RKO (cell line): ENCODE measurements around the gene CMSS1.

Experiments
- DNase-seq: peaks from one replicate; pipeline ENCODE4 v3.0.0-alpha.2; 2016; ENCODE audit warnings: low spot score

Gene CMSS1

DNA sequence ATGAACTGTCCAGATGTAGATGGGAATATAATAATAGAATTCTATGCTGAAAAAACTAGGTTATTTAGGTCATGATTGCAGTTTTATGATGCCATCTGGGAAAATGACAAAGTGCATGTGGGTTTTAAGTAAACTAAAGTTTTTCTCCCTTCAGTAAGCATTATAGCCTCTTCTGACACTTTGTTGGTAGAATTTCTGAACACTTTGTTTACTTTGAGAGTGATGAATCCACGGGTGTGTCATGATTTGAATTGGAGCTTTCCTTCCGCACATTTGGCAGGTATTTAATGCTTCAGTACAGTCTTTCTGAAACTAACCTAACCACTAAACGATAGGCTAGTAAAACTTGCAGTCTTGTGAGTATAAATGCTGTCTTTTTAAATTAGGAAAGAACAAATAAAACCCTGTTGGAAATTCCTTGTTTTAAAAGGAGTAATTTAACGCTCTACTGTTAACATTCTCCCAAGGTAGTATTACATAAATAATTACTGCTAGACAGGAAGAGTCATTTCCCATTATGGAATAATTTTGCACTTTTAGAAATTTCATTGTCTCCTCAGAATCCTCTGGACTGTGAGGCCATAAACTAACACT lies 289.7 kb downstream of the CMSS1 start:
- DNase-seq, result no peak

DNA sequence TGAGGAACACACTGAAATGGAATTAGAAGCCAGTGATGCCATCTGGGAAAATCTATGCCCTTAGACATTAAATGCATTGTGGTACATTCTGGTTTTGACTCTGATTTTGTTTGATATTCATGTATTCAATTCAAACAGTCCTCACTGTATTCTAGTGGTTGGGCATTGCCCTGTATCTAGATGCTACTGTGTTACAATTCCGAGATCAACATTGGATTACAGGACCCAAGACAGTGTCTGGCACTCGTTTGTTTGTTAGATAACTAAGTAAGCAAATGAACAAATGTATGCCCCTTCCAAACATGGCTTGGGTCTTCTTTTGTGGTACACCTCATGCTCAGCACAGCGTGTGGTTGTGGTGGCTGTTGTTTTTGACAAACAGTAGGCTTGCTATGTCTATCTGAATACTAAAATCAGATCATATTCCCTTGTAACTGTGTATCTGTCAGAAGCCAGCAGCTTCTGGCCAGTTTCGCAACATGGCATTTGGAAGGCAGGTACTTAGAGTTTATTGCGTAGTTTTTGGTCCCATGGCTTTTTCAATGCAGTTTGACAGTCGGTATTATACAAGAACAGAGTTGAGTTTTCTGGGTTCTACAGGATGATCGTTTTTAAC lies 290.9 kb downstream of the CMSS1 start:
- no peak for DNase-seq

DNA sequence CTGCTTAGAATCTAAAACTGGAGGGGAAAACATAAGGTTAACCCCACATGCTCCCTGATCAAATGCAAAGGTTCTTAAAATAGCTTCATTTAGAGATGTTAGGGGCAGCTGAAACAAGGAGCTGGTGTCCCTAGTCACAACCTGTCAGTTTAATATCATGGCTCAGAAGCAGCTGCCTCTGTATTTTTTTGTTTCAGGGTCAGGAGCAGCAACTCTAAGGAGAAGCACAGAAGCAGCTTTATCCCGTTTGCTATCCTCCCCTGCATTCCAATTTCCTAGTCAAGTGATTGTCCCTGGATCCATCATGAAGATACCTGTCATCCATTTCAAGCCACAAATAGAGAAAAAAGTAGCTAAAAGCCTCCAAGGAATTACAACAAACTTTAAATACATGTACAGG lies 292.5 kb downstream of the CMSS1 start:
- no peak for DNase-seq

DNA sequence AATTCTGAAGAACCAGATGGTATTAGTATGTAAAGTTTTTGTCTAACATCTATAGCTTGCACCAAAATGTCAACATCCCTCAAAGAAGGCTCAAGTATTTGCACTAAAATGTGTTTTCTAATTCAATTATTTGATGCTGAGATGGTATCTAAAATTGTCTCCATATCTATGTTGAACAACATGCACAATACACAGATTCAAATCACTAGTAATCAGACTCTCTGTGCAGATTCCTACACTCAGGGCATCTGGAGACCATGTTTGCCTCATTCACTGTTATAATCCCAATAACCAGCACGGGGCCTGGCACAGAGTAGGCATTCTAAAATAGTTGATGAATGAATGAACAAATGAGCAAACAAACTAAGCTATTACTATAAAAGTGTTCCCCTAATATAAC lies 294.1 kb downstream of the CMSS1 start:
- DNase-seq, result no peak

DNA sequence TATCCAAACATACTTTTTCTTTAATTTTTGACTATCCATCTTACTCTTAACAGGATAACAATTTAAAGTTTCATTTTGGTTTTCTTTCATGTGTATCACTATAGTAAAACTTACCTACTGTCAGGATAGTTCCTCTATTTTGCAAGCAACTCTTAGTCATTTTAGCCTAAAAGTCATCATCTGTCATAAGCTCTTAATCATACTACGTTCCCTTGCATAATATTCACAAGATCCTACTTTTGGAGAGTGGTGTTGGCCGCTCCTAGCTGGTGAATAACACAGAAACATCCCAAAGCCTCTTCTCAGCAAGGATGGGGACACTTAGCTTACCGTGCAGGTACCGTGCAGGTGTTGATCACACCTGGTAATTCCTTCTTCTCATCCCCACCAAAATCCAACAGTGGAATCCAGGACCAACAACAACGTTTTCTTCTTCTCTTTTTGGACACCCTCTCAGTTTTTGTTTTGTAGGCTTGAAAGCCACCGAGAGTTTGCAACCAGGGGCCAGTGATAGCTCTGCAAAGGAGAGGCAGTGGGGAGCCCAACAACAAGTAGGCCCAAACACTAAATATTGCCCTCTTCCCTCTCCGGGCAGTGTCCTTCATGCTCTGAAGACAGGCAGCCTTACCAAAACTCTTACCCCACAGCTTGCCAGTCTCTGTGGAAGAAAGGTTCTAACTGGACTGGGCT lies 296.2 kb downstream of the CMSS1 start:
- DNase-seq, result peak; percentile 50

DNA sequence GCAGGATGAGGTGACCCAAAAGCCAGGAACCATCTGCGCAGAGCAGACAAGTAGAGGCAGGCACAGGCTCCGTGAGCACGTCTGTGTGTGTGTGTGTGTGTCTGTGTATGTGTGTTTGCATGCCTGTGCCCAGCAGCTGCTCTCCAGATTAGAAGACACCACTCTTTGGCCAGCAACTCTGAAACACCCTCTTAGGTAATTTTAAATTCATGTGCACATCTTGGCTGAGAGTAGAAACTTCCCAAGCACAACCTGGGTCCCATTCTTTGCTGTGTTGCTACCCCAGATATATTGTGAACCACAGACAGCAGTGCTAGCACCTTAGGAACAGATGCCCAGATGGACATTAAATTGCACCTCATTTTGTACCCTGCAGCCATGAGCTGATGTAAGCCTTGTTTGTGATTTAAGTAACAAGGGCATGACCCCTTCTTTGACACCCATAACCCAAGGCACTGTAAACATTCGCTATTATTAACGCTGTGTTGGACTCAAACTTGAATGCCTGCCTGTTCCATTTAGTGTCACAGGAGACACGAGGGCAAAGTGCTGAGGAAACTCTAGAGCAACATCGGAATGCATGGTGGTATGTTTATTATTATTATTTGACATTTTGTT lies 296.9 kb downstream of the CMSS1 start, which contains the start of gene FILIP1L:
Gene FILIP1L, minus strand, starts transcription at position 89 of the 618 bp plus-strand sequence.
- no peak for DNase-seq

DNA sequence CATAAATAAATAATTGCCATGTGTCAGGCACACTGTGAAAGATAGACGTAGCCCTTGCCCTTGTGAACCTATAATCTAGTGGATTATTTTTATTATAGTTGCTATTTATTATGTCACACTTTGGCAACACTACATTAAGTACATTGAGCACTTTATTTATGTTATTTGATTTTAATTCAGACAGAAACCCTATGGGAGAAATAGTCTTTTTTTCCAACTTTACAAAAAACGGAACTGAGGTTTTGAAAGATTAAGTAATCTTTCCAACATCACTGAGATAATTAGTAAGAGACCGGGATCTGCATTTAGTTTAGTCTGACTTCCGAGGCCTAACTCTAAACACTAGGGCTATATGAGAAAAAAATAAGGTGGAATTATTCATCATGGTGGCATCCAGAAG lies 299.4 kb downstream of the CMSS1 start:
- no peak for DNase-seq

DNA sequence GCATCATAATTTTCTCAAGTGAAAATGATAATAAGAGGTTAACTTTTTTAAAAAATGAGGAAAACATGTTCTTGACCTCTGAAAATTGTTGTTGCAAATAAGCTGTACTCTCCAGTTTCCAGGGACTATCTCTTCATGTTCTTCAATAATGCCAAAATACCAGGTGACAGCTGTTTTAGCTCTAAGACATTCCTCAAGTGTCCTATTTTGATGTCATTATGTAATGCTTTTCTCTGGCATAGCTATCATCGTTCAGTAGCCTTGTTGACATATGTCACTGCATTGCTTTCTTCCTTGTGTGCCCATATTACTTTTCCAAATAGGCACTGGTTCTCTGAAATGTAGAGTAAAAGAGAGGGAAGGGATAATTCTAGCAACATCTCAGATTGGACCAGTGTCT lies 302.4 kb downstream of the CMSS1 start:
- DNase-seq, result no peak

DNA sequence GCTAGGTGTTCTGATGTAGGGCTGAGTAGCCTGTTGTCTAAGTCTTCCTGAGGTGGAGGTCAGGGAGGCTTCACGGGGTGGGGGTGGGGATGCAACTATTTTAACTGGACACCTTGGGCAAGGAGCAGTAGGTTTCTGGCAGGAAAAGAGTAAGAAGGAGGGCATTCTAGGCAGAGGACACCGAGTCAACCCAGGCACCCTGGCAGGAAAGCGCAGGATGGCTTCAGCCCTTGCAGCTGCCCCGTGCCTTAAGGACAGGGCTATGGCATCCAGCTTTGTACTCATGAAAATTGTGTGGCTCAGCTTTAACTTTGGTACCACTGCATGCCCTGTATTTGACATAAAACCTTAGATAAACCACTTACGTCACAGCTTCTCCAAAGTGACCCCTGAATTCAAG lies 303.0 kb downstream of the CMSS1 start:
- no peak for DNase-seq

DNA sequence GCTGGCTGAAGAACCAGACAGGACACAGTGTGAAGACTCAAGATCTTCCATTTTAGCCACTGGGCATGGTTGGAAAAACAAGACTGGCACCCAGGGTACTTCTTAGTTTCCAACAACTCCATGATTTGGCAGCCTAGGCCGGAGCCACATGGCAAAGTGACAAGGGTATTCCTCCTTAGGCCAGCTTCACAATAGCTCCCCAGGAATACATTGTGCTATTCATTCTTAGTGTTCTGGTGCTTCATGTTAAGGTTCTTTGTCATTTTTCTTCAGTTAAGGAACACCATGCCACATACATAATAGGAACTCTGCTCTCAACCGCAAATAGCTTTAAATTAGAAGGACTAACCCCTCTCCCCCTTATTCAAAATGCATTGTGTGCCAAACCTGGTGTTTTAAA lies 304.7 kb downstream of the CMSS1 start:
- DNase-seq, result no peak

DNA sequence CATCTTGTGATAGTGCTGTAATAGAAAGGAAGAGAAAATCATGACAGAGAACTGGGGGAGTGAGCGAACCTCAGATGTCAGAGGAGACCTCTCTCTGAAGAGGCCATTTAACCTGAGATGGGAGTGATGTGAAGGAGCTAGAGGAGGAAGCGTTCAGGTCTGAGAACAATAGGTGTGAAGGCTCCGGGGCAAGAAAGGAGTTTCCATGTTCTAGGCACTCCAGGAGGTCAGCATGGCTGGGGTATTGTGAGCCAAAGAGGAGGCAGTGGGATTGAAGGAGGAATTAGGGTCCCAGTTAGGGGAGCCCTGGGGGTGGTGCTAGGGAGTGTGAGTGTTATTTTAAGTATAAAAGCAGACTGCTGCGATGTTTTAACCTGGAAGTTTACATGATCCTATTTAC lies 305.4 kb downstream of the CMSS1 start:
- no peak for DNase-seq

DNA sequence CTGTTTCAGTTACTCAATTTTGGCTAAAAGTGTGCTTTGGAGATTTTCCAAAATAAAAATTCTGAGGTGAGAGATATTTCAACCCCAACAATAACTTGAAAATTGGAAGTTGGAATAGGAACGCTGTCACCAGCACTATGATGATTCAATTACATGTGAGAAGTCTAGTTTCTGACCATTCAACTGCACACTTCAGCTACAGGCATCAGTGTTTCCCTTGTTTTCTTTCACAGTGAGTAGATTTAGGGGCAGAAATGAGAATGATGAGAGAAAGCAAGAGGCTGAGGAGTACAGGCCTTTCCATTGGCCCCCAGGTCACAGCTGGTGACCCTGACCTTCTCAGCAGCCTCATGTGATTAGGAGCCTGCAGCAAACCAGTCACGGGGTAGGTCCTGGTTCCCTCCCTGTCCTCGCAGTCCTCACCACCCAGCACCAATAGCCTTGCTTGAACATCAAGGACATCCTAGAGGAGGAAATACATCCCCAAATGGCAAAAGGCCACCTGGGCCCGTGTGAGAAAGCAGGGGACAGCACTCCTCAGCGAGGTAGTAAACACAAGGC lies 306.6 kb downstream of the CMSS1 start:
- no peak for DNase-seq

DNA sequence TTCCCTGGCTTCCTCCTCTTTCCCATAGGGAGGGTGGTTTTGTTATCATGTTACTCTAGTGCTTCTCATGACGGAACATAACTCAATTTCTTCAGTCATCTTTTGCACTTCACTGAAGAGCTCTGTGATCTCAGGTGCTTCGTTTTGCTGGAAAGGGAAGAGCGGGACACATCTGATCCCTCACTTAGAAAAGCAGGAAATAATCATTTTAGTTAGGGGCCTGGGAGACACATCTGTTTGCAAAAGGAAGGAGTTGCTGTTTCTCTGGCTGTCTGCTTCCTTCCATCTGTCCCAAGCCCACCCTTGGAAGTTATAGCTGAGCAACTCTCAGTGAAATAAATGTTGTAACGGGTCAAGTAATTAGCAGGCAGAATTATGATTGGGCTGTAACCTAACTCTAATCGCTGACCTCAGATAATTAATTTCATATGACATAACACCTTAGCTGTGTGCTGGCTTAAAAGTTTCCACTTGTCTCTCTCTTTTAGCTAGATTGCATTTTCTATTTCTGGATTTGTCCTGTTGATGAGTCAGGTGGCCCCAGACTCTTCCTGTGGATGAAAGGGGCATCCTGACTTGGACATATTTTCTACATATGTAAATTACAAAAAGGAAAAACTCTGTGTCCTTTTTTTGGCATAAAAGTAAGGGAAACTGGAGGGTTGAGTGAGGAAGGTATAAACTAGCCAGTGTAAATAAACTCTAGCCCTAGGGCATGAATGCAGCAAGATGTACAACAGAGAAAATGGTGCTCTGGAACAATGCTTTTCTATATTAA lies 307.7 kb downstream of the CMSS1 start:
- no peak for DNase-seq

DNA sequence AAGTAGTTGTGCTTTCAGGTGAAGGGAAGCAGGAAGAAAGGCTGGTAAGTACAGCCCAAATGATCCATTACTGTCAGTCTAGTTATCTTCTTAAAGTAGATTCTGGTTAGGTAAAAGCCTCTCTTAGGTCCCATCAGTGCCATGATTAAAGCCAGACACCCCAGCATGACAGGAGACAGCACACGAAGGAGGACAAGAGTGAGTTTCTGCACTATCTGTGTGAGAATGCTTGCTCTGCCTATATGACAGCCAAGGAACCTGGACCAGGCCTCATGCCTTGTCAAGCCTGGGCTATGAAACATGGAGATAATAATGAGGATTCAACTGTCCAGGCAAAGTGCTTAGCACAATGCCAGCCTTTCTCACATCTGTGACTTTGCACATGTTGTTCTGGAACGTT lies 310.1 kb downstream of the CMSS1 start:
- DNase-seq, result no peak

DNA sequence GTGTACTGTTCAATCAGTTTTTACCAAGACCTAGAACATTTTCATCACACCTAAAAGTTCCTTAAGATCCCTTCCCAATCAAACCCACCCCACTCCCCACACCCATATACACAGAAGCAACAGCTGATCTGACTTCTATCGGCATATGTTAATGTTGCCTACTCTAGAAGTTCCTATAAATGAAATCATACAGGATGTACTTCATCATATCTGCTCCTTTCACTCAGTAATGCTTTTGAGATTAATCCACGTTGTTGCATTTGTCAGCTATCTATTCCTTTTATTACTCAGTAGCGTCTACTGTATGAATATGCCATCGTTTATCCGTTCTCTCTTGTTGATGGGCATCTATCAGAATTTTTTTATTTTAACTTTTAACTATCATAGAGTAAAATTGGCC lies 310.9 kb downstream of the CMSS1 start:
- DNase-seq, result no peak

DNA sequence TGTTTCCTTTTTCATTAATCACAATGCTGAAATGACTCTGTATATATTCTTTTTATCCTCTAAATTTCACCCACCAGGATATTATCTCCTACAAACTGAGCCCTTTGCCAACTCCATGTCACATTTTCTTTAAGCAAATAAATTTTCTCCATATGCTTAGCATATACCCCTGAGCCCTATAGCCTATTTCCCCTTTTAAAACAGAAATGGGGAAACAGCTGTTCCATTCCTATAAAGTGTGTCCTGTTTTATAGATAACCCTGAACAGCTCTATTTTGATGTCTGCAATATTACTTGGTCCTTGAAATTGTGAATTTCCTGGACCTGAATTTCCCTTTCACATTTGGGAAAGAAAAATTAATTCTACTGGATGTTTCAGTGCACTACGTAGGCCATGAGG lies 312.3 kb downstream of the CMSS1 start:
- DNase-seq, result no peak

DNA sequence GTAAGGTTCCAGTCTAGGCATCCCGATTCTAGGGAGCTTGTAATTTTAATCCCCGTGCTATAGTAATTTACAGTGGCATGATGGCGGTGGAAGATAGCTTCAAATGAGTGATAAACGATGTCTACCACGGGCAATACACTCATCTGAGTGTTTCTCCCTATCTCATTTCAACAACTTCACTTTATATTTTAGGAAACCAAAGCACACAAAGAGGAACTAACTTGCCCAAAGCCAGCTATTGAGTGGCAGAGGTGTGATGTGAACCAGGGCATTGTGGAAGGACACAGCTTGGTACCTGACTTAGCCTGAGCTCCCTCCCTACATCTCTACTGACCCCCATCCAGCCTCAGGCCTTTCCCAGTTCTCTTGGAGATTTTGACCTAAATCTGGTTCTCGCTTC lies 313.6 kb downstream of the CMSS1 start:
- no peak for DNase-seq

DNA sequence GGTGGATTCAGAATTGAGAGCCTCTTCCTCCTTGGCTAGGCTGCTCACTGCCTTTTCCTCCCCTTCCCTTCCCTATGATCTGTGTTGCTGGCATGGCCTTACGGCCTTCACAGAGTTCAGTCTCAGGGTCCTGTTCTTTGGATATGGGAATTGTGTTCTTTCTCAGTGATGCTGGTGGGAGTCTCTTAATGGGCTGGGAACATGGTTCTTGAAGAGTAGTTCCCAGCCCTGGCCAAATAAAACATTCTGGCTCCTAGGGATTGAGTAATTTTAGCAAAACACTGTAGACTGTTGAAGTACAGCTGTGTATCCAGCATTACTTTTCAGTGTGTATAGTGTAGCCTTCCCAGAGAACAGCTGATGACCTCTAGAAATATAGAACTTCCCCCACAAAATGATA lies 319.3 kb downstream of the CMSS1 start:
- DNase-seq, result no peak

DNA sequence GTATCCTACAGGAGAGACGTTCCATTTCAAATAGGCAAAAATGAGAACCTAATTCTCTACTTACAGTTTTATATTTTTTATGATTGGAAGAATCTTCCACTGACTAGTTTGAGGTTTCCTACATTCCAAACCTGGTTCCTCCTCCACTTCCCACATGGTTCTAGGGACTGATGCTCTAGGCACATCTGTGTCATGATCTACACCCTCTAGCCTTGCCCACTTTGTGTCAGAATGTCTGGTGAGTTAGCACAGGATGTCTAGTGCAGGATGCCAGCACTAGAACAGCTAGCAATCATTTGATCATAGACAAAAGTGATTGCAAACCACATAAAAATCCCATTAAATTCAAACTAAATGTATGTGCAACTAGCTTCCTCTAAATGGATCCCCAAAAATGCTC lies 323.3 kb downstream of the CMSS1 start:
- DNase-seq, result no peak

DNA sequence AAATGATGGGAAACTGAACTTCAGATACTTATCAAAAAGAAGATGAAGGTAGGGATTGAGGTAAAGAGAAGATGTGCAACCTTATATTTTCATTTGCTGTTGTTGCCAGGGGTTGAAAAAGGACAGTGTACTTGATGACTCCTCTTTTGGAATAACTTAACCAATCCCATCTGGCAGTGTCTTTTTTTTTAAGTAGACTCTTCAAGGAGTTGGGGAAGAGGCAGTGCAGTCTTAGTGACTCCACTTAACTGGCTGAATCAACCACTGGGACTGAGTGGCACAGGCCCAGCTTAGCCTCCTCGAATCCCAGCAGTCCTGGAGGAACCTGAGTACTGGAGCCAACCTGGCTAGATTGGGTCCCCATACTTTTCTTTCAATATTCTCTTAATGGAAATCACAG lies 323.9 kb downstream of the CMSS1 start:
- no peak for DNase-seq

DNA sequence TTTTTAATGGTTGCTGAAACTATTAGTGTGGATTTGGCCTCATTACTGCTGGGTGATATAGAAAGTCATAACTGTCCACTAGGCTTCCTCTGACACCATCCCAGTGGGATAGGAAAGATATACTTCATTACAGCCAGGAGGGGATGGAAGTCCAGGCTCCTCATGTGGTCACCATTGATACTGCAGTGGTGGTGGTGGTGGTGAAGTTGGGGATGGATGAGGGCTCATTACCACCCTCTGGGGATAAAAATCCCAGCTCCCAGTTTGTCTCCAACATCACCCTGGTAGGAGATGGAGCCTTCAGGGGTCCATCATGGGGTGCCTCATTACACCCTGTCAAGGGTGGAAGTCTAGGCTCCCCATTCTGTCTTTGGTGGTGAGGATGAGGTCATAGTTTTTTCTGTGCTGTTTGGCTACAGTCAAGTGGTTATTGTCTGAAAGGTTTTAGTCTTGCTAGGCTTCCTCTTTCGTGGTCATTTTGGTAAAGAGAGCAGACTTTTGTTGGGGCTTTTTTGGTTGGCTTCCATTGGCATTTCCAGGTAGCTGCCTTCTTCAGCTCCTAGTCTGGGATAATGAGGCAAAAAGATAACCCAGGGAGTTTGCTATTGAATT lies 326.7 kb downstream of the CMSS1 start:
- DNase-seq, result no peak

DNA sequence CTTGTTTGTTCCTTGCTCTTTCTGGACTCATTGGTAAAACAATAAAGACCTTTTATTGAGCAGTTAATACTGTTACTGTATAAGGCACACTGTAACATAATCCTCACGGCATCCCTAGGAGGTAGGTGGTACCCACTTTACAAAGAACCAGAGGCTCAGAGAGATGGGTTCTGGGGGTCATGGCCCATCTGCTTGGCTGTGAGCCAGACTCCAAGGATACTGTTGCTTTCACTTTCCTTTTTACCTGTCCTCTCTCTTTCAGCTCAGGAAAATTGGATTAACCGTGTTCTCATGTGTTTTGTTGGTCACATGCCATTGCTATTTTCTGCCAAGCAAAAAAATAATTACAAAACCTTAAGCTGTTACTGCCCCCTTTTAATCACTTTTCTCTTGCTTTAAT lies 331.5 kb downstream of the CMSS1 start:
- no peak for DNase-seq
